ENCODE measurements around the gene CCT8L2. TPM values are rescaled to one million over a fixed set of nuclear protein-coding genes. Genes with fewer than 3 reads are reported as not detected.
"Not testable (repeated sequence)": the region's sequence is repeated elsewhere in the genome, so short reads cannot be mapped to it uniquely, and the experiment has no call there.

Gene CCT8L2
- total RNA-seq, 1 experiment from 2014 or later = not detected

DNA sequence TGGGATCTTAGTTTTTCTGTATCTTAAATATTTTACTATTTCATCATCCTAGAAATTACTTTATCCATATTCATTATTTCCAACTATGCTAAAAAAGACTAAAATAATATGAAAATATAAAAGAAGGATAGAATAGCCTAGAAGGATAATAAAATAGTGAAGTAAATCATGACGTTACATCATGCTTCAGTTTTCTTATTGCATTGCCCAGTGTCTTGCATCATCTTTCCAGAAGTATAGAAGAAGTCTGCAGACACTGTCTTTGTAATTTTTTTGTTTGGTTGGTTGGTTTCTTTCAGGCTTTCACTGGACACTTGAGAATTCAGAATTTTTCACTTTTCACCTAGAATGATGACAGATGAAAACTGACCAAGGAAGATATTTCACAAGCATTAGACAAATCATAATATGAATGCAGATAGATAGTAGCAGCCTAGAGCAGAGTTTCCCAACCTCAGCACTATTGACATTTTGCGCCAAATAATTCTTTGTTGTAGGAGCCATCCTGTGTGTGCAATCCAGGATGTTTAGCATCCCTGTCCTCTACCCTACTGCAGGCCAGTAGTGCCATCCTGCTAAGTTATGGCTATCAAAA, 23.3 kb downstream of the CCT8L2 start:
- H2AFZ ChIP-seq (ENCODE audit: low read depth, low read length, poor library complexity, severe bottlenecking); RAD21 ChIA-PET (ENCODE audit: low non-redundant PET in 1 of 2, low total read pairs in 2 of 2, uncharacterized antibody in 2 of 2, unreplicated experiment in 2 of 2); H3K27me3 ChIP-seq (ENCODE audit: insufficient read depth, low read length); POLR2A ChIA-PET; H3K79me2 ChIP-seq (ENCODE audit: insufficient read depth, low read length); DNase-seq (ENCODE audit: low read depth, low spot score); CTCF ChIA-PET; H3K4me2 ChIP-seq (ENCODE audit: low read length); H4K20me1 ChIP-seq (ENCODE audit: insufficient read depth); H3K27ac ChIP-seq (ENCODE audit: low read depth, low read length); H3K36me3 ChIP-seq (ENCODE audit: control insufficient read depth in 1 of 2, insufficient read depth in 2 of 2, low read length in 2 of 2); H3K9ac ChIP-seq (ENCODE audit: low read length); H3K9me3 ChIP-seq (ENCODE audit: control insufficient read depth in 1 of 2, insufficient read depth in 1 of 2, low read depth in 1 of 2, low read length in 2 of 2); H3K4me3 ChIP-seq (replicated peaks in 1 of 2; ENCODE audit: low read depth in 1 of 2, low read length in 2 of 2); H3K4me1 ChIP-seq (ENCODE audit: control insufficient read depth in 1 of 2, insufficient read depth in 2 of 2, low read length in 2 of 2); intact Hi-C loops (cut with micrococcal nuclease); H3K9me2 ChIP-seq (ENCODE audit: insufficient read depth); BruUV-seq (replicated peaks); ATAC-seq: not testable (repeated sequence)

- no TSS peak for BruUV-seq (replicated peaks)
- H3K27me3 ChIP-seq (ENCODE audit: insufficient read depth, low read length) = no peaks in the 10 kb centered on the region
- TF ChIP-seq FOSL1 (IDR thresholded peaks at IDR 0.05; ENCODE audit: low read depth) (no peak), RAD21 (IDR thresholded peaks at IDR 0.05; ENCODE audit: low read depth) (no peak)
These were observed 24.2 kb downstream of the CCT8L2 start for GRCh38 chr22:16568425-16568758.

GRCh38 chr22:16567617-16568424, 24.8 kb downstream of the CCT8L2 start:
- H3K79me2 ChIP-seq (ENCODE audit: insufficient read depth, low read length); H3K4me1 ChIP-seq (ENCODE audit: control insufficient read depth in 1 of 2, insufficient read depth in 2 of 2, low read length in 2 of 2); intact Hi-C loops (cut with micrococcal nuclease); H3K9me2 ChIP-seq (ENCODE audit: insufficient read depth); H3K4me3 ChIP-seq (replicated peaks in 1 of 2; ENCODE audit: low read depth in 1 of 2, low read length in 2 of 2); H3K36me3 ChIP-seq (ENCODE audit: control insufficient read depth in 1 of 2, insufficient read depth in 2 of 2, low read length in 2 of 2); DNase-seq (ENCODE audit: low read depth, low spot score); H3K9me3 ChIP-seq (ENCODE audit: control insufficient read depth in 1 of 2, insufficient read depth in 1 of 2, low read depth in 1 of 2, low read length in 2 of 2); H3K27ac ChIP-seq (ENCODE audit: low read depth, low read length); POLR2A ChIA-PET; H3K9ac ChIP-seq (ENCODE audit: low read length); H2AFZ ChIP-seq (ENCODE audit: low read depth, low read length, poor library complexity, severe bottlenecking); H3K27me3 ChIP-seq (ENCODE audit: insufficient read depth, low read length); H3K4me2 ChIP-seq (ENCODE audit: low read length); ATAC-seq; BruUV-seq (replicated peaks); RAD21 ChIA-PET (ENCODE audit: low non-redundant PET in 1 of 2, low total read pairs in 2 of 2, uncharacterized antibody in 2 of 2, unreplicated experiment in 2 of 2); H4K20me1 ChIP-seq (ENCODE audit: insufficient read depth); CTCF ChIA-PET: not testable (repeated sequence)

More at GRCh38 chr22:16568425-16568758, 24.2 kb downstream of the CCT8L2 start:
- ATAC-seq (no peak), DNase-seq (ENCODE audit: low read depth, low spot score) (no peak)
- H3K36me3 ChIP-seq (ENCODE audit: control insufficient read depth in 1 of 2, insufficient read depth in 2 of 2, low read length in 2 of 2) = no peaks in the 10 kb centered on the region
- POLR2A ChIA-PET = no interaction called here
- H3K9me2 ChIP-seq (ENCODE audit: insufficient read depth) = no peaks in the 10 kb centered on the region
- intact Hi-C loops (cut with micrococcal nuclease) = no loop called here
- H4K20me1 ChIP-seq (ENCODE audit: insufficient read depth) = no peaks in the 10 kb centered on the region
- H3K4me2 ChIP-seq (ENCODE audit: low read length) = no peak overlapping the region
- no peak overlapping the region for H2AFZ ChIP-seq (ENCODE audit: low read depth, low read length, poor library complexity, severe bottlenecking)
- H3K4me3 ChIP-seq (replicated peaks in 1 of 2; ENCODE audit: low read depth in 1 of 2, low read length in 2 of 2) = no peak overlapping the region
- no peaks in the 10 kb centered on the region for H3K79me2 ChIP-seq (ENCODE audit: insufficient read depth, low read length)
- no peaks in the 10 kb centered on the region for H3K4me1 ChIP-seq (ENCODE audit: control insufficient read depth in 1 of 2, insufficient read depth in 2 of 2, low read length in 2 of 2)
- CTCF ChIA-PET = no interaction called here
- no peak overlapping the region for H3K9ac ChIP-seq (ENCODE audit: low read length)
- H3K27ac ChIP-seq (ENCODE audit: low read depth, low read length) = no peak overlapping the region
- H3K9me3 ChIP-seq (ENCODE audit: control insufficient read depth in 1 of 2, insufficient read depth in 1 of 2, low read depth in 1 of 2, low read length in 2 of 2) = no peaks in the 10 kb centered on the region
- RAD21 ChIA-PET (ENCODE audit: low non-redundant PET in 1 of 2, low total read pairs in 2 of 2, uncharacterized antibody in 2 of 2, unreplicated experiment in 2 of 2) = no interaction called here

DNA sequence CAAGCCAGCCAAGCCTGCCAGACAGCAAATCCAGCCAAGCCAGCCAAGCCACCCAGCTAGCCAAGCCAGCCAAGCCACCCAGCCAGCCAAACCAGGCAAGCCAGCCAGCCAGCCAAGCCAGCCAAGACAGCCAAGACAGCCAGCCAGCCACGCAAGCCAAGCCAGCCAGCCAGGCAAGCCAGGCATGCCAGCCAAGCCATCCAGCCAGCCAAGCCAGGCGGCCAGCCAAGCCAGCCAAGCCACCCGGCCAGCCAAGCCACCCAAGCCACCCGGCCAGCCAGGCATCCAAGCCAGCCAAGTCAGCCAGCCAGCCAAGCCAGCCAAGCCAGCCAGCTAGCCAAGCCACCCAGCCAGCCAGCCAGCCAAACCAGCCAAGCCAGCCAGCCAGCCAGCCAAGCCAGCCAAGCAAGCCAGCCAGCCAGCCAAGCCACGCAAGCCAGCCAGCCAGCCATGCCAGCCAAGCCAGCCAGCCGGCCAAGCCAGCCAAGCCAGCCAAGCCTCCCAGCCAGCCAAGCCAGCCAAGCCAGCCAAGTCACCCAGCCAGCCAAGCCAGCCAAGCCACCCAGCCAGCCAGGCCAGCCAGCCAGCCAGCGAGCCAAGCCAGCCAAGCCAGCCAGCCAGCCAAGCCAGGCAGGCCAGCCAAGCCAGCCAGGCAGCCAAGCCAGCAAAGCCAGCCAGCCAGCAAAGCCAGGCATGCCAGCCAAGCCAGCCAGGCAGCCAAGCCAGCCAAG, 26.0 kb downstream of the CCT8L2 start:
- H3K4me3 ChIP-seq (replicated peaks in 1 of 2; ENCODE audit: low read depth in 1 of 2, low read length in 2 of 2); DNase-seq (ENCODE audit: low read depth, low spot score); H3K4me1 ChIP-seq (ENCODE audit: control insufficient read depth in 1 of 2, insufficient read depth in 2 of 2, low read length in 2 of 2); ATAC-seq; CTCF ChIA-PET; H3K27ac ChIP-seq (ENCODE audit: low read depth, low read length); H3K4me2 ChIP-seq (ENCODE audit: low read length); H3K27me3 ChIP-seq (ENCODE audit: insufficient read depth, low read length); H3K9ac ChIP-seq (ENCODE audit: low read length); intact Hi-C loops (cut with micrococcal nuclease); H2AFZ ChIP-seq (ENCODE audit: low read depth, low read length, poor library complexity, severe bottlenecking); H3K36me3 ChIP-seq (ENCODE audit: control insufficient read depth in 1 of 2, insufficient read depth in 2 of 2, low read length in 2 of 2); H4K20me1 ChIP-seq (ENCODE audit: insufficient read depth); H3K9me3 ChIP-seq (ENCODE audit: control insufficient read depth in 1 of 2, insufficient read depth in 1 of 2, low read depth in 1 of 2, low read length in 2 of 2); POLR2A ChIA-PET; H3K79me2 ChIP-seq (ENCODE audit: insufficient read depth, low read length); BruUV-seq (replicated peaks); H3K9me2 ChIP-seq (ENCODE audit: insufficient read depth); RAD21 ChIA-PET (ENCODE audit: low non-redundant PET in 1 of 2, low total read pairs in 2 of 2, uncharacterized antibody in 2 of 2, unreplicated experiment in 2 of 2): not testable (repeated sequence)

Measured in HCT116 (cell line).